PFSK-1 (cell line): ENCODE data around the gene AKAP13.

Experiments used
- POLR2AphosphoS5 ChIP-seq: IDR thresholded peaks from 2 replicates; pipeline ENCODE4 v1.6.1; 2012; ENCODE audit warnings: low read depth, mild to moderate bottlenecking, control low read depth, low read length, moderate library complexity
- TAF1 ChIP-seq: IDR thresholded peaks from 2 replicates; pipeline ENCODE4 v1.6.1; 2012; ENCODE audit warnings: low read length, control low read depth, borderline replicate concordance; ENCODE audit not compliant: insufficient read depth

DNA sequence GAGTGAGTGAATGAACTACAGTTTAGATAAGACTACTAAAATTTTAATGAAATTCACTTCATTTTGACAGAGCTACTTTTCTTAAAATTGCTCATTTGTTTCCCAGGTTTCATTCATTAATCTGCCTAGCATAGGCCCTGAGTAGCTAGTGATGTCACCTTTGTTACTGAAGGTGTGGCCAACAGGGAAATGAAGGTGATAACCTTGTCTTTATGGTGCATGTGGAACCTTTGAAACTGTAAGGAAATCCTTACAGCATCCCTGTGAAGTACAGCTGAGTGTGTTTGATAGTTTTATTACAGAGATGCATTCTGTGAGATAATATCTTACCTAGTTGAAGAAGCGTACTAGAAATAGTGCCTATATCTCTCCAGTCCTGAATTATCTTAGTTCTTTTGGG lies 112.9 kb downstream of the AKAP13 start:
- TF ChIP-seq TAF1: no peak
- no peak for TF ChIP-seq POLR2AphosphoS5
